Measurements from ENCODE around the gene PER1.

Gene PER1

GRCh38 chr17:8123695-8124349 lies 28.4 kb downstream of the PER1 start, which contains the start of gene HES7:
Gene HES7, minus strand, starts transcription at chr17:8124106. Its CDS starts 22 bp downstream, at chr17:8124084.
- peak within 1 kb of the TSS; percentile 76 for H3K9ac ChIP-seq (ENCODE audit: low read depth, low read length, poor library complexity, severe bottlenecking)
- H3K36me3 ChIP-seq (ENCODE audit: insufficient read depth, low read length), result no peaks in the 10 kb centered on the region
- no peaks in the 10 kb centered on the region for H3K79me2 ChIP-seq (ENCODE audit: insufficient read depth, low read length)
- H3F3A ChIP-seq (ENCODE audit: low read depth), result peaks cover 15% of the 10 kb centered on the region
- H3K4me2 ChIP-seq (ENCODE audit: low read depth, low read length, poor library complexity, severe bottlenecking), result peak within 1 kb of the TSS; percentile 93
- H3K9me3 ChIP-seq (ENCODE audit: insufficient read depth, low read depth, low read length), result no peaks in the 10 kb centered on the region
- peaks cover 49% of the 10 kb centered on the region for H3K4me1 ChIP-seq (ENCODE audit: insufficient read depth, low read length, poor library complexity, severe bottlenecking)
- peak within 1 kb of the TSS; percentile 40 for H2AFZ ChIP-seq (ENCODE audit: low read length)
- H3K4me3 ChIP-seq (ENCODE audit: low read length, poor library complexity, severe bottlenecking), result peak within 1 kb of the TSS; percentile 91
- TF ChIP-seq EZH2phosphoT487 (IDR thresholded peaks at IDR 0.05; ENCODE audit: borderline replicate concordance), result no peak
- TF ChIP-seq CTCF (conservative IDR thresholded peaks at IDR 0.05; ENCODE audit: low read length), result no peak
- H3K9me2 ChIP-seq (replicated peaks; ENCODE audit: low read depth, low read length), result no peaks in the 10 kb centered on the region
- H3K27me3 ChIP-seq (ENCODE audit: insufficient read depth, low read length, poor library complexity, severe bottlenecking), result peaks cover 7% of the 10 kb centered on the region
- H4K20me1 ChIP-seq (ENCODE audit: insufficient read depth, low read length, poor library complexity, severe bottlenecking), result no peaks in the 10 kb centered on the region

- H3K4me3 ChIP-seq (ENCODE audit: low read length, poor library complexity, severe bottlenecking), result peak overlapping the region; percentile 91
- H3K4me1 ChIP-seq (ENCODE audit: insufficient read depth, low read length, poor library complexity, severe bottlenecking), result peaks cover 49% of the 10 kb centered on the region
- H3F3A ChIP-seq (ENCODE audit: low read depth), result peaks cover 15% of the 10 kb centered on the region
- peaks cover 7% of the 10 kb centered on the region for H3K27me3 ChIP-seq (ENCODE audit: insufficient read depth, low read length, poor library complexity, severe bottlenecking)
- H3K9ac ChIP-seq (ENCODE audit: low read depth, low read length, poor library complexity, severe bottlenecking), result peak overlapping the region; percentile 46
- H3K9me2 ChIP-seq (replicated peaks; ENCODE audit: low read depth, low read length), result no peaks in the 10 kb centered on the region
- no peaks in the 10 kb centered on the region for H3K79me2 ChIP-seq (ENCODE audit: insufficient read depth, low read length)
- no peaks in the 10 kb centered on the region for H3K9me3 ChIP-seq (ENCODE audit: insufficient read depth, low read depth, low read length)
- no peaks in the 10 kb centered on the region for H4K20me1 ChIP-seq (ENCODE audit: insufficient read depth, low read length, poor library complexity, severe bottlenecking)
- H3K36me3 ChIP-seq (ENCODE audit: insufficient read depth, low read length), result no peaks in the 10 kb centered on the region
- H3K4me2 ChIP-seq (ENCODE audit: low read depth, low read length, poor library complexity, severe bottlenecking), result peak overlapping the region; percentile 93
- TF ChIP-seq CTCF (conservative IDR thresholded peaks at IDR 0.05; ENCODE audit: low read length) (no peak), EZH2phosphoT487 (IDR thresholded peaks at IDR 0.05; ENCODE audit: borderline replicate concordance) (no peak)
- peak overlapping the region; percentile 40 for H2AFZ ChIP-seq (ENCODE audit: low read length)
Measured at GRCh38 chr17:8122924-8123694, 29.1 kb downstream of the PER1 start.

- Histone ChIP-seq H3F3A (ENCODE audit: low read depth) (peaks cover 15% of the 10 kb centered on the region), H3K27me3 (ENCODE audit: insufficient read depth, low read length, poor library complexity, severe bottlenecking) (peaks cover 7% of the 10 kb centered on the region), H3K4me2 (ENCODE audit: low read depth, low read length, poor library complexity, severe bottlenecking) (peak overlapping the region; percentile 93), H3K79me2 (ENCODE audit: insufficient read depth, low read length) (no peaks in the 10 kb centered on the region), H4K20me1 (ENCODE audit: insufficient read depth, low read length, poor library complexity, severe bottlenecking) (no peaks in the 10 kb centered on the region), H2AFZ (ENCODE audit: low read length) (peak overlapping the region; percentile 72; the same call in 1 of the 2 replicates), H3K9me2 (replicated peaks; ENCODE audit: low read depth, low read length) (no peaks in the 10 kb centered on the region), H3K9ac (ENCODE audit: low read depth, low read length, poor library complexity, severe bottlenecking) (peak overlapping the region; percentile 46), H3K36me3 (ENCODE audit: insufficient read depth, low read length) (no peaks in the 10 kb centered on the region), H3K9me3 (ENCODE audit: insufficient read depth, low read depth, low read length) (no peaks in the 10 kb centered on the region), H3K4me1 (ENCODE audit: insufficient read depth, low read length, poor library complexity, severe bottlenecking) (peaks cover 49% of the 10 kb centered on the region), H3K4me3 (ENCODE audit: low read length, poor library complexity, severe bottlenecking) (peak overlapping the region; percentile 91)
- no peak for TF ChIP-seq CTCF (conservative IDR thresholded peaks at IDR 0.05; ENCODE audit: low read length)
- no peak for TF ChIP-seq EZH2phosphoT487 (IDR thresholded peaks at IDR 0.05; ENCODE audit: borderline replicate concordance)
Measured at GRCh38 chr17:8122422-8122923, 29.7 kb downstream of the PER1 start.

Measured in Loucy (cell line).